Activated T-helper 1 cell treated with anti-CD3 and anti-CD28 coated beads, Interleukin-12 subunit alpha, Interleukin-12 subunit beta, Interleukin-2, Interleukin-4 antibody, amounts not matched to agents 30 ng/mL and 10 ng/mL and 1 ng/mL, durations not matched to agents 14 hours and 24 hours and 36 hours (primary cell): ENCODE measurements around the gene ADAMTS14. TPM values are rescaled to one million over a fixed set of nuclear protein-coding genes. Genes with fewer than 3 reads are reported as not detected.
"Not testable (repeated sequence)": the region's sequence is repeated elsewhere in the genome, so short reads cannot be mapped to it uniquely, and the experiment has no call there.

ENCODE experiments used
- DNase-seq: peaks from one replicate; pipeline ENCODE4 v3.0.0; 2021; ENCODE audit warnings: low spot score
- H3K27ac Mint-ChIP-seq: one replicate; pipeline ENCODE4 v1.8.0; 2021; ENCODE audit warnings: mild to moderate bottlenecking, mixed read lengths
- H3K27me3 Mint-ChIP-seq: one replicate; pipeline ENCODE4 v1.8.0; 2022; ENCODE audit warnings: mild to moderate bottlenecking, moderate library complexity, mixed read lengths; ENCODE audit not compliant: insufficient read depth
- H3K36me3 Mint-ChIP-seq: one replicate; pipeline ENCODE4 v1.8.0; 2021; ENCODE audit warnings: low read depth, mixed read lengths
- H3K4me1 Mint-ChIP-seq: one replicate; pipeline ENCODE4 v1.8.0; 2021; ENCODE audit warnings: low read depth, mixed read lengths
- H3K4me3 Mint-ChIP-seq: one replicate; pipeline ENCODE4 v1.8.0; 2021; ENCODE audit warnings: mild to moderate bottlenecking, moderate library complexity, mixed read lengths
- H3K9me3 Mint-ChIP-seq: one replicate; pipeline ENCODE4 v1.8.0; 2021; ENCODE audit warnings: mixed read lengths
- intact Hi-C: fragments of 100-400 bp; cut with micrococcal nuclease; formaldehyde crosslinking; loops from one replicate; pipeline ENCODE4 v1.15.1; 2024
- total RNA-seq: library from RNA; stranded (reverse); gene quantifications from 2 replicates; pipeline ENCODE4 v1.2.3, GENCODE V29; 2022

The ADAMTS14 gene
- total RNA-seq, 1 donor from 2014 or later: 0.21 TPM

DNA sequence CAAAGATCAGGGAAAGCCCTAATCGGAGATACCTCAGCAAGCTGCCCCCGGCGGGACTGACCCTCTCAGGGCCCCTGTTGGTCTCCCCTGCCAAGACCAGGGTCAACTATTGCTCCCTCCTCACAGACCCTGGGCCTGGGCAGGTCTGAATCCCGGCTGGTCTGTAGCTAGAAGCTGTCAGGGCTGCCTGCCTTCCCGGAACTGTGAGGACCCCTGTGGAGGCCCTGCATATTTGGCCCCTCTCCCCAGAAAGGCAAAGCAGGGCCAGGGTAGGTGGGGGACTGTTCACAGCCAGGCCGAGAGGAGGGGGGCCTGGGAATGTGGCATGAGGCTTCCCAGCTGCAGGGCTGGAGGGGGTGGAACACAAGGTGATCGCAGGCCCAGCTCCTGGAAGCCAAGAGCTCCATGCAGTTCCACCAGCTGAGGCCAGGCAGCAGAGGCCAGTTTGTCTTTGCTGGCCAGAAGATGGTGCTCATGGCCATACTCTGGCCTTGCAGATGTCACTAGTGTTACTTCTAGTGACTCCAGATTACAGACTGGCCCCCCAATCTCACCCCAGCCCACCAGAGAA is 88.8 kb downstream of the ADAMTS14 start:
- DNase-seq: no peak
- Mint-ChIP-seq H3K4me1 (peaks cover 9% of the 10 kb centered on the region), H3K36me3 (no peaks in the 10 kb centered on the region), H3K9me3 (peaks cover 8% of the 10 kb centered on the region), H3K4me3 (no peak overlapping the region), H3K27ac (no peak overlapping the region), H3K27me3 (no peaks in the 10 kb centered on the region)
- intact Hi-C loops: no loop called here

DNA sequence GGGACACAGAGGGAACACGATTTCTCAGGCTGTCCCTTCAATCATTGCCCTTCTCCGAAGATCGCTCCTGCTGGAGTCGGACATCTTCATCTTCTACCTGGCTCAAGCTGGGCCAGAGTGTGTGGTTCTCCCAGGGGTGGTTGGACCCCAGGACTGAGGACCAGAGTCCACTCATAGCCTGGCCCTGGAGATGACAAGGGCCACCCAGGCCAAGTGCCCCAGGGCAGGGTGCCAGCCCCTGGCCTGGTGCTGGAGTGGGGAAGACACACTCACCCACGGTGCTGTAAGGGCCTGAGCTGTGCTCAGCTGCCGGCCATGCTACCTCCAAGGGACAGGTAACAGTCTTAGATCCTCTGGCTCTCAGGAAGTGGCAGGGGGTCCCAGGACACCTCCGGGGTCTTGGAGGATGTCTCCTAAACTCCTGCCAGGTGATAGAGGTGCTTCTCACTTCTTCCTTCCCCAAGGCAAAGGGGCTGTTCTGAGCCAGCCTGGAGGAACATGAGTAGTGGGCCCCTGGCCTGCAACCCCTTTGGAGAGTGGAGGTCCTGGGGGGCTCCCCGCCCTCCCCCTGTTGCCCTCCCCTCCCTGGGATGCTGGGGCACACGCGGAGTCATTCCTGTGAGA is 89.5 kb downstream of the ADAMTS14 start:
- no peaks in the 10 kb centered on the region for H3K36me3 Mint-ChIP-seq
- H3K4me1 Mint-ChIP-seq: peaks cover 9% of the 10 kb centered on the region
- no peaks in the 10 kb centered on the region for H3K27me3 Mint-ChIP-seq
- intact Hi-C loops: no loop called here
- DNase-seq: no peak
- H3K27ac Mint-ChIP-seq: no peak overlapping the region
- peaks cover 13% of the 10 kb centered on the region for H3K9me3 Mint-ChIP-seq
- no peak overlapping the region for H3K4me3 Mint-ChIP-seq

DNA sequence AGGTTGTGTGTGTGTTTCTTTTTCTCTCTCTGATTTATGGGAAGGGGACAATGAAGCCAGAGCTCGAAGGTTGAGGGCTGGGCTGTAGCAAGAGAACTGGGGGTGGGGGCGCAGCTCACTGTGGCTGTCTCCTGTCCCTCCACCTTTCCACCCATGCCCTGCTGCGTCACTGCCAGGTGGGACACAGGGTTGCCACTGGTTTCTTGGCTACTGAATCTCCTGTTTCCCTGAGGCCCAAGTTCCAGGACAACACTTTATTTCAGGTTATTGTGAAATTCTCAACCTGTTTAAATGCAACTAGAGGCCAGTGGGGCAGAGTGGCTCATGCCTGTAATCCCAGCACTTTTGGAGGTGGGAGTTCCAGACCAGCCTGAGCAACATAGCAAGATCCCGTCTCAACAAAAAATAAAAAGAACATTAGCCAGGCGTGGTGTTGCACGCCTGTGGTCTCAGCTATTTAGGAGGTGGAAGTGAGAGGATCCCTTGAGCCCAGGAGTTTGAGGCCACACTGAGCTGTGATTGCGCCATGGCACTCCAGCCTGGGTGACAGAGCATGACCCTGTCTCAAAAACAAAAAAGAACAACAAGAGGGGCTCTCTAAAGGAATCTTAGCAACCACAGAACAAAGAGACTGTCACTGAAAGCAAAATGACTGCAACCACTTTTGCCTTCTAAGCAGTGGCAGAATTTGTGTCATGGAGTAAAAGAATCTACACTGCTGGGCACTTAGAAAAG is 90.3 kb downstream of the ADAMTS14 start:
- intact Hi-C loops: no loop called here

DNA sequence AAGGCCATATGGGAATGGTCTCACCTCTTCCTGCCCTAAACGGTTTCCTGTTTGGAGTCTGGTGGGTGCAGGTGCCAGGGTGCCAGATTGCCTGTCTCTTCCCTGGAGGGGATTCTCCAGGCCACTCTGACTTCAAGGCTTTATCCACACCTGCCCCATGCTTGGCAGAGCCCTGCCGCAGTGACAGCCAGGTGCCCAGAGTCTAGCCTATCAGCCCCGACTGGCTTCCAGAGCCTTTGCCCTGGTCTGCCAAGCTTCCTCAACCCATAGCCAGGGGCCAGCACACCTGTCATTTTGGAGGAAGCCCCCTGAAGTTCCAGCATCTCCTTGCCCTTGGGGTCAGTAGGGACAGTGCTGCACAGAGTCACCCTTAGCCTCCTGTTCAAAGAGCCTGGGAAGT is 91.3 kb downstream of the ADAMTS14 start:
- Mint-ChIP-seq H3K4me3 (no peak overlapping the region), H3K4me1 (peaks cover 8% of the 10 kb centered on the region), H3K36me3 (no peaks in the 10 kb centered on the region), H3K9me3 (peaks cover 14% of the 10 kb centered on the region), H3K27ac (no peak overlapping the region), H3K27me3 (no peaks in the 10 kb centered on the region)
- DNase-seq: no peak
- intact Hi-C loops: no loop called here

More for the DNA sequence above, 90.3 kb downstream of the ADAMTS14 start:
- DNase-seq: no peak
- H3K4me3 Mint-ChIP-seq: no peak overlapping the region
- H3K27ac Mint-ChIP-seq: no peak overlapping the region
- H3K27me3 Mint-ChIP-seq: no peaks in the 10 kb centered on the region
- peaks cover 9% of the 10 kb centered on the region for H3K4me1 Mint-ChIP-seq
- peaks cover 14% of the 10 kb centered on the region for H3K9me3 Mint-ChIP-seq
- no peaks in the 10 kb centered on the region for H3K36me3 Mint-ChIP-seq

DNA sequence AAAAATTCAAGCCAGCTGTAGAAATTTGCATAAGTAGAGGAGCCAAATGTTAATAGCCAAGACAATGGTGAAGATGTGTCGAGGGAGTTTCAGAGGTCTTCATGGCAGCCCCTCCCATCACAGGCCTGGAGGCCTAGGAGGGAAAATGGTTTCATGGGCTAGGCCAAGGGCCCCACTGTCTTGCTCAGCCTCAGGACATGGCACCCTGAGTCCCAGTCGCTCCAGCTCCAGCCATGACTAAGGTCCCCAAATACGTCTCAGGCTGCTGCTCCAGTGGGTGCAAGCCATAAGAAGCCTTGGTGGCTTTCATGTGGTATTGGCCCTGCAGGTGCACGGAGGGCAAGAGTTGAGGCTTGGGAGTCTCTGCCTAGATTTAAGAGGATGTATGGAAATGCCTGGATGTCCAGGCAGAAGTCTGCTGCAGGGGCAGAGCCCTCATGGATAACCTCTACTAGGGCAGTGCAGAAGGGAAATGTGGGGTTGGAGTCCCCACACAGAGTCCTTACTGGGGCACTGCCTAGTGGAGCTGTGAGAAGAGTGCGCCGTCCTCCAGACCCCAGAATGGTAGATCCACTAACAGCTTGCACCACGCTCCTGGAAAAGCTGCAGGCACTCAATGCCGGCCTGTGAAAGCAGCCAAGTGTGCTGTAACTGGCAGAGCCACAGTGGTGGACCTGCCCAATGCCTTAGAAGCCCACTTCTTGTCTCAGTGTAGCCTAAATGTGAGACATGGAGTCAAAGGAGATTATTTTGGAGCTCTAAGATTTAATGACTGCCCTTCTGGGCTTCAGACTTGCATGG is 93.7 kb downstream of the ADAMTS14 start:
- H3K27ac Mint-ChIP-seq: no peak overlapping the region
- intact Hi-C loops: no loop called here
- no peaks in the 10 kb centered on the region for H3K4me1 Mint-ChIP-seq
- no peak overlapping the region for H3K4me3 Mint-ChIP-seq
- no peak for DNase-seq
- H3K9me3 Mint-ChIP-seq: peaks cover 14% of the 10 kb centered on the region
- H3K36me3 Mint-ChIP-seq: no peaks in the 10 kb centered on the region
- H3K27me3 Mint-ChIP-seq: no peaks in the 10 kb centered on the region

DNA sequence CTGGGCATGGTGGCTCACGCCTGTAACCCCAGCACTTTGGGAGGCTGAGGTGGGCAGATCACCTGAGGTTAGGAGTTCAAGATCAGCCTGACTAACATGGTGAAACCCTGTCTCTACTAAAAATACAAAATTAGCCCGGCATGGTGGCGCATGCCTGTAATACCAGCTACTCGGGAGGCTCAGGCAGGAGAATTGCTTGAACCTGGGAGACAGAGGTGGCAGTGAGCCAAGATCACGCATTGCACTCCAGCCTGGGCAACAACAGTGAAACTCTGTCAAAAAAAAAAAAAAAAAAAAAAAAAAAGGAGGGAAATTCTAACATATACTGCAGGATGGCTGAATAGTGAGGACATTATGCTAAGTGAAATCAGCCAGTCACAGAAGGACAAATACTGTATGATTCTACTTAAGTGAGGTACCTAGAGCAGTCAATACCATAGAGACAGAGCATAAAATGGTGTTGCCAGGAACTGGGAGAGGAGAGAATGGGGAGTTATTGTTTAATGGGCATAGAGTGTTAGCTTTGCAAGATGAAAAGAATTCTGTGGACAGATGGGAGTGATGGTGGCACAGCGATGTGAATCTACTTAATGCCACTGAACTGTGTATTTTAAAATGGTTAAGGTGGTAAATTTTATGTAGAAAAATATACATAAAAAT is 95.8 kb downstream of the ADAMTS14 start:
- H3K4me1 Mint-ChIP-seq, DNase-seq, H3K36me3 Mint-ChIP-seq, H3K4me3 Mint-ChIP-seq, H3K27me3 Mint-ChIP-seq, intact Hi-C loops, H3K27ac Mint-ChIP-seq: not testable (repeated sequence)
- peaks cover 14% of the 10 kb centered on the region for H3K9me3 Mint-ChIP-seq

DNA sequence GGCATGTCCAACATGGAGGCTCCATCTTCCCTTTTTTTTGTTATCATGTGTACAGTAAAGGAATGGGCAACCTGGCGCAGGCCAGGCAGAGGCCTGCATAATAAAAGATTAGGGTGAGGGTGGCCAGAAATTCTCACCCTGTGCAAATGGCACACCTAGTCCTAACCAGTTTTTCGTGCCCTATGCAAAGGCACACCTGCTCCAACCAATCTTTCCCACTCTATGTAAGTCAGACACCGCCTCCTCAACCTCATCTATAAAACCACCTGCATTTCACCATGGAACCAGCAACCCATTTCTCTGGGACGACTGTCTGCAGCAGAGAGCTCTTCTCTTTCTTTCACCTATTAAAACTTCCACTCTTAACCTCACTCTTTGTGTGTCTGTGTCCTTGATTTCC is 96.8 kb downstream of the ADAMTS14 start:
- intact Hi-C loops: no loop called here
- peaks cover 14% of the 10 kb centered on the region for H3K9me3 Mint-ChIP-seq
- no peaks in the 10 kb centered on the region for H3K4me1 Mint-ChIP-seq
- no peaks in the 10 kb centered on the region for H3K36me3 Mint-ChIP-seq
- no peak for DNase-seq
- H3K4me3 Mint-ChIP-seq: no peak overlapping the region
- H3K27ac Mint-ChIP-seq: no peak overlapping the region
- no peaks in the 10 kb centered on the region for H3K27me3 Mint-ChIP-seq

DNA sequence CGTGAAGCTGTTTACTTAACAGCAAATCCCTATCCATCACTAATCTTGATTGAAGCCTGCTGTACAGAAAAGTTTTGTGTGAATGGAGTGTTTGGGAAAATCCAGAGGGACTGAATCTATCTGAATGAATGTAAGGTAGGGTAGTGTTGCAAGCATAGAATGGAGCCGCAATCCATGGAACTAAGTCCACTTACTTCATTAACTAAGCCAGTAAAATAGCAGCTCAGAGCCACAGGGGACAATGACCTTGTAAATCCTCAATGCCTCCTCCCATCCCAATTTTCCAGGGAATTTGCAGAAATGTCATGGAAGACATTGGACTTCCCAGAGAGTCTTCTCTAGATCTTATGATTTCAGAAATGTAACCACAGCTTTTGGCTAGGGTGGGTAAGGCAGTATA is 97.7 kb downstream of the ADAMTS14 start:
- Mint-ChIP-seq H3K4me3 (no peak overlapping the region), H3K27me3 (no peaks in the 10 kb centered on the region), H3K9me3 (peaks cover 14% of the 10 kb centered on the region), H3K27ac (no peak overlapping the region), H3K36me3 (no peaks in the 10 kb centered on the region), H3K4me1 (no peaks in the 10 kb centered on the region)
- DNase-seq: no peak
- intact Hi-C loops: no loop called here

DNA sequence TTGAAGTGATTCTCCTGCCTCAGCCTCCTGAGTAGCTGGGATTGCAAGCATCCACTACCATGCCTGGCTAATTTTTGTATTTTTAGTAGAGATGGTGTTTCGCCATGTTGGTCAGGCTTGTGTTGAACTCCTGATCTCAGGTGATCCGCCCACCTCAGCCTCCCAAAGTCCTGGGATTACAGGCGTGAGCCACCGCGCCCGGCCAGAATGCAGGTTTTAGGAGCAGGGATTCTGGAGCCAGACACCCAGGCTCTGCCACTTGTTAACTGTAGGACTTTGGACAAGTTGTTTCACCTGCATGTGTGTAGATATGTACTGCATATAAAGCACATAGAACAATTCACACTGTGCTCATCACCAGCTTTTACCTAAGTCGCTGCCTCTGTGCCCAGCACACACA is 98.2 kb downstream of the ADAMTS14 start:
- H3K36me3 Mint-ChIP-seq, H3K27me3 Mint-ChIP-seq, DNase-seq, intact Hi-C loops, H3K27ac Mint-ChIP-seq, H3K4me3 Mint-ChIP-seq, H3K4me1 Mint-ChIP-seq: not testable (repeated sequence)
- peaks cover 12% of the 10 kb centered on the region for H3K9me3 Mint-ChIP-seq

DNA sequence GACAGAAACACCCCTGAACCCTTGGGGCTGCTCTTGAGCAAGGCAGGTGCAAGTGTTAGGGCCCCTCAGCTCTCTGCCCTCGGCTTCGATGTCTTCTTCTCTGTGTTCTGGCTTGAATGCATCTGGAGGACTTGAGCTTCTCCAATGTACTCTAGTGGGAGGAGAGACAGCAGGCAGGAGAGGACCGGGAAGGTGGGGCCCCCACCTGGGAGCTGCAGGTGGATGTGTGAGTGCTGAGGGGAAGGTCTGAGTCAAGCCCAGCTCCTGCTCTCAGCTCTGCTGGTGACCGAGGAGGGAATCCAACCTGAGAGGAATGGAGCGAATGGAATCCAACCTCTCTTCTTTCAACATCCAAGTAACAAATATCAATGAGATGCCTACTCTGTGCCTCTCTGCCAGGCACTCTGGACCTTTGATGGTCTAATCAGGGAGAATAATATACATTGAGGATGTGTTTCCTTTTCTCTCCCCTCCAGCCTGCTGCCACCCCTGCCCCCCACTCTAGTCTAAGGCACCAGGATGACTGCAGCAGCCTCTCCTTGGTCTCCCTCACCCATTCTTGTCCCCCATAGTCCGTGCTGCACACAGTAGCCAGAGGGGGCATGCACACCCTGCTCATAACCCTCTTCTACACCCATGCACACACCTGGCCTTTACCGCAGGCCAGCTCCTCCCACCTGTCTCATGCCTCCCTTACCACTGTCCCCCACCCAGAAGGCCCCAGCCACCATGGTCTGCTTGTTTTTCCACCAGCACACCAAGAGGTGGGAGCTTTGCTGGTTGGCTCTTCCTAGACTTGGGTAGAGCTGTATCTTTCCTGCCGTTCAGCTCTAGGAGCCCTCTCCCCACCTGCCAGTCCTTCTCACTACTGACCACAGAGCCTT is 99.2 kb downstream of the ADAMTS14 start:
- intact Hi-C loops: no loop called here
- H3K4me3 Mint-ChIP-seq: no peak overlapping the region
- no peak for DNase-seq
- no peak overlapping the region for H3K27ac Mint-ChIP-seq
- no peaks in the 10 kb centered on the region for H3K4me1 Mint-ChIP-seq
- H3K36me3 Mint-ChIP-seq: no peaks in the 10 kb centered on the region
- H3K9me3 Mint-ChIP-seq: peaks cover 5% of the 10 kb centered on the region
- peaks cover 2% of the 10 kb centered on the region for H3K27me3 Mint-ChIP-seq

DNA sequence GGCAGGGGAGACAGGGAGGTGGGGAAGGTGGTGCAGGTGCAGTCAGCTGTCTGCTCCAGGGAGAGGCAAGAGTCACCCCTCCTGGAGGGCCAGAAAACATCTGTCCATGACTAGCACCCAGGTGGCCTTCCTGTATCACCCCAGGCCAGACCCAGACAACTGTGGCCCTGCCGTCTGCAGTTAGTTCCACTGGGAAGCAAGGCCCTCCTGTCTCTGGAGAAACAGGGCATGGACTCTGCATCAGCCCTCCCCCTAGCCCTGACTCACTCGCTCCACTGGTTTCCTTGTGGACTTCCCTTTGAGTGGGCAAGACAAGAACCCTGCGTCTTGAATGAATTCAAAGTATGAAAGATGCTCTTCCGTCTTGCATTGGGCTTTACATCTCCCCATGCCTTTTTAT is 100.3 kb downstream of the ADAMTS14 start:
- Mint-ChIP-seq H3K27me3 (peaks cover 2% of the 10 kb centered on the region), H3K27ac (no peak overlapping the region)
- intact Hi-C loops: no loop called here

DNA sequence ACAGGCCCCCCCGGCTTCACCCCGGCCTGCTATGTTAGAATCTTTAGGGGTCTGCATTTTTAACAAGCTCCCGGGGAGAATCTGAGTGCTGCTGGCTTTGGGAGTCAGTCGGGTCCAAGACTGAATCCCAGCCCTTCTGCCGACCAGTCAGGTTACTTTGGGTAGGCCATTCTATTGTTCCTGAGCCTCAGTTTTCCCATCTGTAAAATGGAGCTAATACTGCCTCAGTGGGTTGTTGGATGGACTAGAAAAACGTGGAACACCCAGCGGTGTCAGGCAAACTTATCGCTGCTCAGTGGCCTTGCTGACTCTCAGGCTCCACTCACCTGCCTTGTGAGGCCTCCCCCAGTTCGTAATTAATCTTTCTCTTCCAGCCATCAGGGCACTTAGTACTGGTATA is 101.2 kb downstream of the ADAMTS14 start:
- Mint-ChIP-seq H3K4me3 (no peak overlapping the region), H3K36me3 (no peaks in the 10 kb centered on the region), H3K27ac (no peak overlapping the region), H3K4me1 (no peaks in the 10 kb centered on the region), H3K9me3 (no peaks in the 10 kb centered on the region), H3K27me3 (peaks cover 2% of the 10 kb centered on the region)
- intact Hi-C loops: no loop called here
- DNase-seq: no peak

More for the DNA sequence above, 100.3 kb downstream of the ADAMTS14 start:
- Mint-ChIP-seq H3K4me1 (no peaks in the 10 kb centered on the region), H3K9me3 (no peaks in the 10 kb centered on the region), H3K36me3 (no peaks in the 10 kb centered on the region), H3K4me3 (no peak overlapping the region)
- DNase-seq: no peak
